ENCODE data around the gene FTO.
A peak's percentile ranks its signal among the peaks of the same experiment; 100 is the strongest.

The FTO gene

DNA sequence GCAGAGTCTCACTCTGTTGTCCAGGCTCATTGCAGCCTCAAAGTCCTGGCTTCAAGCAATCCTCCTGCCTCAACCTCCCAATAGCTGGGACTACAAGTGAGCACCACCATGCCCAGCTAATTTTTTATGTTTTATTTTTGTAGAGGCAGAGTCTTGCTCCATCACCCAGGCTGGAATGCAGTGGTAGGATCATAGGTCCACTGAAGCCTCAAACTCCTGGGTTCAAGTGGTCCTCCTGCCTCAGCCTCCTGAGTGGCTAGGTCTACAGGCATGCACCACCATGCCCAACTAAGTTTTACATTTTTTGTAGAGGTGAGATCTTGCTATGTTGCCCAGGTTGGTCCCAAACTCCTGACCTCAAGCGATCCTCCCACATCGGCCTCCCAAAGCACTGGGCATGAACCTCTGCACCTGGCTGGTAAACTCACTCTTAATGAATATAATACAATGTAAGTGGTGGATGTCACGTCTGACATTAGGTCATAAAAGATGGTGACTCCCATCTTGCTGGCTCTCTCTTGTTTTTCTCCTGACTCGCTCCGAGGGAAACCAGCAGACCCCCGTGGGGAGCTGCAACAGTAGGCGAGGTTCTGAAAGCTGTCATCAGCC, 456.4 kb downstream of the FTO start:
- no peak for DNase-seq (ENCODE audit: low spot score)

DNA sequence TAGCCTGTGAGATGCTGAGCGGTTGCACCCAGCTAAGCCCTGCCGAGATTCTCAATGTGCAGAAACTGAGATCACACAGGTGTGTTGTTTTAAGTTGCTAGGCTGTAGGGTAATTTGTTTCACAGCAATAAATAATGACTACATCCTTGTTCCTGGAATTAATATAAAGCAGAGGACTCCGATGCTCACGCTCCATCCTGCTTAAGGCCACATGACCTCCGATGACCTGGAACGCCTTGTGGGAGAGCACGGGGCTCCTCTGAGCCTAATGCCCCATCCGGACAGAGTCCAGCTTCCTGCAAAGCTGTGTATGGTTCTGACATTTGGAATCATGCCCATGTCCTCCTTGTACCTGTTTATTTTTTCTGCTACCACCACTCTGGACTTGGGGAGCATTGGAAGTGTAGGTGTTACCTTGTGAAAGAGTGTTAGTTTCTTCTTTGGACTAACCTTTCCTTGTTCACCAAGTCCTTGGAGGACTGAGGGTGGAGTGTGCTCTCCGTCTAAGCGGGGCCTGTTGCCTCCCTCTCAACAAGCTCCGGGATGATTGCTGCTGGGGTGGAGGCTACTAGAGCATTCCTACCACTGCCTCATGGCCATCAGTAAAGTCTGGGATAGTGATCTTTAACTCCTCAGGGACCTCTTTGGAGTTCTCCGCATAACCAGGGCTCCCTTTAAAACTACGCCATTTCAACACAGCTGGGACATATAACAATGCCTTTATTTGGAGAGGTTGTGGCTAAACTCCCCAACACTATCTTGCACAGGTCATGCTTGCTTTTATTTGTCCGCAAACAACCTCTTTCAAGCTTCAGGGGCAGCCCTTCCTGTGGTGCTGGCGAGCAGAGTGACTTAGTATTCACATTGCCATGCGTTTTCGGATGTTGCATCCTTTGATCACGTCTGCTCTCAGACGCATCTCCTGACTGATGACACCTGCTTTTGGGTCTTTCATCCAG, 457.3 kb downstream of the FTO start:
- DNase-seq (ENCODE audit: low spot score), result no peak

DNA sequence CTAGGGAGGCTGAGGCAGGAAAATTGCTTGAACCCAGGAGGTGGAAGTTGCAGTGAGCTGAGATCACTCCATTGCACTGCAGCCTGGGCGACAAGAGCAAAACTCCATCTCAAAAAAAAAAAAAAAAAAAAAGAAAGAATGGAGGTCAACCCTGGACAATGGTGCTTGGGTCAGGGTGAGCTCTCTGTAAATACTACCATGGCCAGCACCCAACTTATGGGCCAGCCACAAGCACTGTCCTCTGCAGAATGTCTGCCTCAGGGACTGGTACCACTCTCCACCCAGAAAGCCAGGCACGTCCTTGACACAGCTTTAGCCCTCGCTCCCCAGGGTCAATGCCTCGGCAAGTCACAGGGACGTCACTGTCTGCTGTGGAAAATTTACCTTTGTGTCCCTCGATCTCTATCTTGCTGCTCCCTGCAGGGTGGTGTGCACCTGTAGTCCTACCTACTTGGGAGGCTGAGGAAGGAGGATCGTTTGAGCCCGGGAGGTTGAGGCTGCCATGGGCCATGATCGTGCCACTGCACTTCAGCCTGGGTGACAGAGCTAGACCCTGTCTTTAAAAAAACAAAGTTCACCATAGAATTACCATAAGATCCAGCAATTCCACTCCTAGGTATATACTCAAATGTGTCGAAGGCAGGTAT, 459.4 kb downstream of the FTO start:
- DNase-seq (ENCODE audit: low spot score), result no peak

DNA sequence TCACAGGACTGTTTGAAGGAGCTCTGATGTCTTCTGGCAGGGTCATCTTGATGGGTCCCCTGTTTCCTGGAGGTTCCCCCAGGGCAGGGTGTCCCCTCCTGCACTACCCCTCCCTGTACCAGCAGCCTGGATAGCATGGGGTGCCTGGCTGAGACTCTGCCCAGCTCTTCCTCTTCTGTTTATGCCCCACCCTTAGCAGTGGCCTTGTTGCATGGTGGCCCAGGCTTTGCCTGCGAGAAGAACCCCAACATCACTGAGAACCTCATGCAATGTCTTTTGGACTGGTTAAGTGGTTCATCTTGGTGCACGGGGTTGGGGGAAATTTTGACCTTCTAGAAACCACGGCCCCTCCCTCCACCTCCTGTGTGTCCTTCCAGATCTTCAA, 460.8 kb downstream of the FTO start:
- DNase-seq (ENCODE audit: low spot score), result no peak

DNA sequence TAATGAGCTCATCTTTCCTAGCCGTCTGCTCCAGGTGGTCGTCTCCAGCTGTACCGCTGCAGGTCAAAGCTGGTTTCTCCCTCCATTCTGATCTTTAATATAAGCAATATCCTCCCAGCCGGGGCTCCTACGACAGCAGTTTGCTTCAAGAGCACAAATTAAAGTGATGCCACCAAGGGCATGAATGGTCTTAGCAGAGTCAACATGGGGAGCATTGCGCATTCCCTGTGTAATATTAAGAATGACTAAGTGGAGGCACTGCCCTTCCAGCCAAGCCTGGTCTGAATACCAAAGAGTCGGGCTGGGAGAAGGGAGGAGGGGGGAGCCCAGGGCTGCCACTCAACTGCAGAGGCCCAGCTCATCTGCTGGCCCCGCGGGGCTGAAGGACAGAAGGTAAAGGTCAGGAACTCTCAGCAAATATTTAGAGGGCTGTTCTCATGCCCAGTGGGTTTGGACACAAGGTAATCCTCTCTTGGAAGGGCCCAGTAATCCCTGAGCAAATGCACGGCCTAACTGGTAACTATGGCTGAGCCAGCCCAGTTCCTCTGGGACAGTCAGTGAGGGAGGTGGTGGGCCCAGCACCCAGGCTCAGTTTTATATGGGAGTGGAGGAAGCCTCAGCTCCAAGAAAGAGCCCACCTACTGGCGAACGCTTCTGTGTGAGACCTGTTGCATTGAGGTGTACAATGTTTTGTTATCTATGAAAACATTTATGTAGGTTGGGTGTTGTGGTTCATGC, 461.4 kb downstream of the FTO start:
- no peak for DNase-seq (ENCODE audit: low spot score)

DNA sequence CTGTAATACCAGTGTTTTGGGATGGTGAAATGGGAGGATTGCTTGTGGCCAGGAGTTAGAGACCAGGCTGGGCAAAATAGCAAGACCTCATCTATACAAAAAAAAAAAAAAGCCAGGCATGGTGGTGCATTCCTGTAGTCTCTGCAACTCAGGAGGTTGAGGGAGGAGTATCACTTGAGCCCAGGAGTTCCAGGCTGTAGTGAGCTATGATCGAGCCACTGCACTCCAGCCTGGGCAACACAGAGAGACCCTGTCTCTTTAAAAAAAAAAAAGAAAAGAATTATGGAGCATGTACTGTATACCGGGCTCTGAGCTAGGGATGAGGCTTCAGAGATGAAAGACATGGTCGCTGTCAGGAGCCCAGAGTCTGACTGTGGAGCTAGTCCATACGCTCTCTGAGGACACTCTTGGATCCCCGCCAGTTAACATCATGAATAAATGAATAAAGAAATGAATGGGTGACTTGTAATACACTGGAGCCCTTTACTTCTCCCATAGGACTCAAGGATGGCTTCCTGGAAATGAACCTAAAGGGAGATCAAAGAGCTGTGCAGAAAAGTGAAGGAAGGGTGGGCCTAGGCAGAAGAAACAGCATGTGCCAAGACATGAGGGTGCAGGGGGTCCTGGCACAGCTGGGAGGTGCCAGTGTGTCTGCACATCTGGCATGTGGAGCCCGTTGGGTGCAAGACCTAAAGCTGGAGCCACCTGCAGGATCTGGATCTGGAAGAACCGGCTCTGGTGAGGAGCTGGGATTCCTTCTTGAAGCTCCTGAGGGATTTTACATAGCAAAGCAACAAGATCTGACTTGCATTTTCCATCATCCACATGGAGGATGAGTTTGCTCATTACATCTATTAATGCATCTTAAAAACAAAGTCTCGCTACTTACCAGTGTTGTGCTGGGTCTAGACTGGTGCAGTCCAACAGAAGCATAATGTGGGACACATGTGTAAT, 462.2 kb downstream of the FTO start:
- no peak for DNase-seq (ENCODE audit: low spot score)

DNA sequence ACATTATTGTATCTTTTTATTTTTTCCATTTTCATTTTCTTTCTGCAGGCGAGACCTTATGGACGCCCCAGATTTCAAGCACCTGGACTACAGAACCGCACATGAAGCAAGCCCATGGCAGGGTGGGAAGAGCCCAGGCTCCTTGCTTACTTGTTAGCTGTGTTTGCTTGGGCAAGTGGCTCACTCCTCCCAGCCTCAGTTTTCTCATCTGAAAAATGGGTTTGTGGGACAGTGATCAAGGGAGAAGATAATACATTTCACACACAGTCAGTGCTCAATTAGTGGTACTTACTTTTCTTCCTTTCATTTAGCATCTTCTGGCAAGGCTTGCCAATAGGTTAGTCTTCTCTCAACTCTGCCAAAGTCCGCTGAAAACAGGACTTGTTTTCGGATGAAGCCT, 465.2 kb downstream of the FTO start:
- no peak for DNase-seq (ENCODE audit: low spot score)

DNA sequence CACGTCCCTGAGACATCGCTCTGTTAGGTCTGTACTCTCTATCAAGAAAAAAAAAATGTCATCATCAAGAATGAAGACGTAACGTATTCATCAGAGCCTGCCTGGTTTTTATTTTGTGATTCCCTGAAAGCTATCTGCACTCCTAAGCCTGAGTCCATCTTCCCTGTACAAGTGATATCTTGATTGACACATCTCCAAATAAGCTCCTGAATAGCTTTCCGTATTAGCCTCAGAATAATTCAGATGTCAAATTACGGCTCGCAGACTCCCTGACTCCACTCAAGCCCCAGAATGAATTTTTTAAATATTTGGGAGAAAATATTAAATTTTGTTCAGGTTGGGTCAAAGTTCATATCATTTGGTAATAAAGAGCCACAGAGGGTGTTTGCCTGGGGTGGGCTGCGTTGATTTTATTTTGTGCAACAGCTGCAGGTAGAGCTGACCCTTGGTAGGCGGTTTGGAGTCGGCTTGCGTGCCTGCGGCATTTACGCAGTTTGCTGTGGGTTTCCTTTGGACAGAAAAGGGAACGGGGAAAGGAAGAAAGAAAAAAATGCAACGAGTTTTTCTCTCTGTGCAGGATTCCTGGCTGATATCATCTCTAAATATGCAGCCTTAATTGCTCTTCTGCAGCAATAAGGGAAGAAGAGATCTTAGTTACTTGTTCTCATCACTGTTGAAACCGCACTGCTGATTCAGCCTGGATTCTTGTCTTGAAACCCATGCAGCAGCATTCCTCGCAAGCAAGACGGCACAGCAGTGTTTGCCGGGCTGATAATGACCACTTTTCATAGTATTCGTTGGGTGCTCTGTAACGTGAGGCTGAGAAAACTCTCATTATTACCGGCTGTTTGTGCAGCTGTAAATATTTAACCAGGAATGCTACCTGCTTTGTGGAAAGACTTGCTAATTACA, 467.9 kb downstream of the FTO start:
- DNase-seq (ENCODE audit: low spot score), result peak; percentile 49

DNA sequence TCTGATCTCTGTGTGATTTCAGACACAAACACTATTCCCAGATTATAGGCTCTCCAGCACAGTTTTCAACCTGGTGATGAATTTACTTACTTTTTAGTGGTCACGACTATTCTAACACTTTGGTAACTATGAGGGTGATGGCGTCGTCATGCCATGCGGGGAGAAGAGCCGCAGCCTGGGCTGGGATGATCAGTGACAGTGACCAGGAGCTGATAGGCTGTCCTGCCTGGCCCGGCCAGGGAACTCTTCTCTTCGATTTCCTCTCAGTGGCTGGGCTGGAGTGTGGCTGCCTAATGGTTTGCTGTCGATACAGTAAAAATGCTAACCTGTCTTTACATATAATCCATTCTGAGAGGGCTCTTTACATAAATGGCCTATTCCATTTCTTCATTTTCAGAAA, 469.5 kb downstream of the FTO start:
- no peak for DNase-seq (ENCODE audit: low spot score)

DNA sequence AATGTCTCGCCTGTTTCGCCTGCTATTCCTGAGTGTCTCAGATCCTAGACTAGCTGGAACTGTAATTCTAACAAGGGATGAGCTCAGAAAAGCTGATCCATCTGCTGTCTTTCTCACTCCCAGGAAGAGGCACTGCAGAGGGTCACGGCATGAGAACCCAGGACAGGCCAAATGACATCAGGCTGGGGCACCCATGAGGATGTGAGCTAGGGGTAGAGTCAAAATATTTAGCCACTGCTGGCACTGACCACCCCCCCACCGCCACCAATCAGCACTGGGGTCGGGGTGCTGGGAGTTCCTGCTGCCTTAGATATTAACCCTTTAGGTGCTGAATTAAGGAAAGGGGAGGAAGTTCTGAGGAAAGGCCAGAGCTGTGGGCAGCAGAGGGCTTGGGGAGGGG, 470.2 kb downstream of the FTO start:
- no peak for DNase-seq (ENCODE audit: low spot score)

DNA sequence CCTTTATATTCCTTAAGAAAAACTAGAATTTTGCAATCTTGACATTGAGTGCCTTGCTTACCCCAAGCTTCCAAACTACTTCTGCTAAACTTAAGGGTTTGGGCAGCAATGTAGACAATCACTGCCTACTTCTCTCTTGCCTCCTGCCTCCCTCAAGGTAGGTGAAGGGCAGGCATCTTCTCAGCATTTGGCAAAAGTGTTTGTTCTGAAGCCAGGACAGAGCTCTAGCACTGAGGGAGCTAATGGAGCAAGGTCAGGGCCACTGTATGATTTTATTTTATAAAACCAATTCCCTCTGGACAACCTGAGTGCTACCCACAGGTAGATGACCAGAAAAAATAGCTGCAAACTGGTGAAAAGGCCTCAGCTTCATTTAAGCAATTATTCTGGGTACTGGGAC, 470.8 kb downstream of the FTO start:
- no peak for DNase-seq (ENCODE audit: low spot score)

DNA sequence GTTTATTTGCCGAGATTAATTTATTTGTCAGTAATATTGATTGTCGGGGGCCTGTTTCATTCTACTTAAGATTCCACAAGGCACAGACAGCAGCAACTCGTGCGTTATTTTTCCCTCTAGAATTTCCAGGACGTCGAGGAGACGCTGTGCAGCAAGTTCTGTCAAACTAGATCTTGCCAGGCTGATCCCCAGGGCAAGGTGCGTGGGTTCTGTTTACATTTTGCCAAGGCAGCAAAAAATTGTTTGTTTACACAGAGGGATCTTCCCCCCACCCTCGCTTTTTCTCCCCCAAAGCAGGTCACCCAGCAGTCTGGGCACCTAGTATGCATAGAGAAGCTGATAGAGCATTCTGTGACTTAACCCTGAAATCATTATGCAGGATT, 471.2 kb downstream of the FTO start:
- DNase-seq (ENCODE audit: low spot score), result no peak

DNA sequence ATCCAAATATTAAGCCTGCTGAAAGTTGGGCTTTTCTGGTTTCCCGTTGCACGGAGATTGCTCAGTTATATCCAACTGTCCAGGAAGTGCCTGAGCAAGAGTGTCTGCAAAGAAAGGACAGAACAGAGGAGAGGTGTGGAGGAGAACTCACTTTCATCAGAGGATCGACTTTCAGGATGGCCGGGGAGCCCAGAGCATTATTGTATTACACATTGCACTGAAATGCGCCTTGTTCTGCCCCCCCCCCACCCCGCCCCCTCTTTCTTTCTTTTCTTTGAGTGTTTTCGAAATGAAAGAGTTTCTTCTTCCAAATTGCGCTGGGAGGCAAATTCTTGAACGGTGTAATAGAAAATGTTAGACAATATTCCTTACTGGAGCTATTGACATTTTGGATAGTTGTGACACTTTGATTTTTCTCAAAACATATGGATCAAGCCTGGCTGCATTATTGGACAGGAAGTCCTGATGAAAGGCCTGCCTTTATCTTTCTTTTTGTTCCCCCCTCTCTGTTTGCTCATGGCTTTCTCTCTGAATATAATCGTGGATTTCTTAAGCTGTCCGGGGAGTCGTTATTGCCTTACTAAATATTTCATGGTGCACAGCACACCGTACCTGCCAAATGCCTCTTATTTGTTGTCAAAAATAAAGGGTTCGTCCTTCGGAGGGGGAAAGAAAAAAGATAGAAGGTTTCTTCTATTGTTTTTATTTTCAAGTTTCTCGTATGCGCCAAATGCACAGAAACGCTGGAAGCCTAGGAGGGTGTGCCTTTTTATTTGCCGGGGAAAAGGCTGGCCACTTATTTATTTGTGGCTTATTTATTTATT, 471.8 kb downstream of the FTO start:
- DNase-seq (ENCODE audit: low spot score), result no peak

DNA sequence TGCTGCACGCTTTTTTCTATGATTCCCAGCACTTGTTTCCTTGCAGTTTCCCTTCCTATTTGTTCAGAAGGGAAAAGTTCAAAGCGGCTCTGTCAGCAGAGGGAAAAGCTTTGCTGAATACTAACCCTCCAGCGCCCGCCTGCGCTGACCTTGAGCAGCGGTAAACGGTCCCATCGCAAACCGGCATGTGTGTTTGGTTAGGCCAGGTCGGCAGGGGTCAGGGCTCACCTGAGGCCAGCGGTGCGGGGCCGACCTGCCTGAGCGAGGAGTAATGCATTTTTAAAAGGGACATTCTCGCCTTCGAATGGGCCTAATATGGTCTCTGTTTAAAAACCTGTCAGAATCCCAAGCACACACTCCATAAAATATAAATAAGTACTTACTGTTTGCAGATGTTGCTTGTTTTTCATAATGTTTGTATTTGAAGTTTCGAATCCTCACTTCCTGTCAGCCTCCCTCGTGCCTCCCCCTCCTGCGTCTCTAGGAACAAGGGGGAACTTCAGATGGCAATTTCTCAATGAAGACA, 472.5 kb downstream of the FTO start:
- DNase-seq (ENCODE audit: low spot score), result no peak

DNA sequence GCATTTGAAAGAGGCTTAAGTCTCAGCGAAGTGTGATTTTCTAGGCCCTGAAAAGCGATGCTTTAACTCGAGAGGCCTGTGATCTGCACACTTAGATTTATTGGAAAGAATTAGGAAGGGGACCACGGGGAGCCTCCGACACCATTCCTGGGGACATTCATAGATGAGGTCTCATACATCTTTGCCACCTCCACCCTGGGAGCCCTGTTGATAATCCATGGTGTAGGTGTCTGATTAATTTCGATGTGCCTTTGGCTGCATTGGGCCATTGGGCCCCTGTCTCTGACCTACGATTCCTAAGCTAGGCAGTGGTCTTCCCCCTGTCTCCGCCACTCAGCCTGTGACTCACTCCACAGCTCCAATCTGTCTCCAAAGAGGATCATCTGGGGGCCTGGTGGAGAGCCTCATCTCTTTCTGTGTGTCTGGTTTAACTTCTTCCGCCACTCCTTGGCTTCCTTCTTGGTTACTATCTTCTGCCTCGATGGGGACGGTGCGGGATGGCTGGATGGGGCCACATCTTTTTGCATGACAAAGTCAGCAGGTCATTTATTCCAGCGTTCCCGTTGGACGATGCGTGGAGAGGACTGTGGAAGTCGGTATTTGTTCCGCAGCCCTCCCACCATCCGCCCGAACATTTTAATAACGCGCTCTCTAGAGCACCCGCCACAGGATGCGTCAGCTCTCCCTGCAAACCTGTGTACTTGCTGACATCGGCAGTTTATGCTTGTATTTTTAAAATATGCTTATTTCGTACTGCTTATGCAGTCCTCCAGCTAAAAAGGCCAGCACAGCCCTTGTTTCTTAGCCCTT, 473.3 kb downstream of the FTO start:
- DNase-seq (ENCODE audit: low spot score), result no peak

DNA sequence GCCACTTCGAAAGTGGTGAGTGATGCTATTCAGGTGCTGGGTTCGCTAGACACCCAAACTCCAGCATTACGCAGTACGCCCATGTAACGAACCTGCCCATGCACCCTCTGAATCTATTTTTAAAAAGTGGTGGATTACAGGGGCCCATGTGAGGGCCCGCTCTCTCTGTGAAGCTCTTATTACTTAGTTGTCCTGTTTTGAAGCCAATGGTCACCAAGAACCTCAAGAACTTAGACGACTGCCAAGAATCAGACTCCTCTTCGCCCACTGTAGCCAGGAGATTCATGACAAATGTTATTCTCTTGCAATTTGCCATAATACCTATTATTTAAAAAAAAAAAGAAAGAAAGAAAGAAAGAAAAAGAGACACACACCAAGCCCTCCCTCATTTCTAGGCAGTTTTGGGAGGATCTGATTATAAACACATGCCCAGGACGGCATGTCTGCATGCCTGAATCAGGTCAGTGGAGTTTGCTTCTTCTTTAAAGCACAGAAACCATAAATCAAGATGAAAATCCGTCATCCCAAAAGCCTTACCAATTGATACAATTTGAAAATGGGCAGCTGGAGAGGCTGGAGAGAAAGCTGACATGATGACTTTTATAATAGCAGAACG, 474.0 kb downstream of the FTO start:
- DNase-seq (ENCODE audit: low spot score), result no peak

DNA sequence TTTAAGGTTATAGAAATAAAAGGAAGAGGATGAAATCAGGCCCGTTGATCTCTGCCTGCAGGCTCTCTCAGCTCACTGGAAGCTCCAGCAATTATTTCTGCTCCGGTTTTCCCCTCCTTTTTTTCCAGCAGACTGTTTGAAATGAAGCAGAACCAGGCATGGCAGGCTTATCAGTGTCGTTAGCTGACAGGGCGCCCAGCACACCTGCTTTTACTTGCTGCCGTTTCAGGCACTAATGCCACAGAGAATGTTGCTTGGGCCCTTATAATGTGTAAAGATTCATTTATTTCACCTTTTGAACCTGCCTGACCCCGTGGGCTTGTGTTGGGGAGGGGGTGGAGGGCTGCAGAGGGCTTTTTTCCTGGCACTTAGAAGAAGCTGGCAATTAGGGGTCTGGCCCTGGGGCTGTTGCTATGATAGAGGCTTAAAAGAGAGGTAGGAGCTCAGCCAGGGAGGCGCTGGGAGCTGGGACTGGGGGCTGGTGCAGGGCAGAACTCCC, 474.6 kb downstream of the FTO start:
- DNase-seq (ENCODE audit: low spot score), result no peak
